HG03521 (cell line): ENCODE results near the gene SP7.

Source experiments
- ATAC-seq: cut with Tn5 transposase; IDR thresholded peaks from one replicate; pipeline ENCODE4 v1.9.1; 2021; ENCODE audit warnings: mild to moderate bottlenecking, moderate library complexity; ENCODE audit not compliant: unreplicated experiment

Gene SP7

GRCh38 chr12:53279283-53279869 lies 56.8 kb downstream of the SP7 start:
- no peak for ATAC-seq

- no peak for ATAC-seq
These were observed 58.2 kb downstream of the SP7 start for GRCh38 chr12:53277981-53278380.
